ENCODE measurements around the gene NEUROD6. TPM values are rescaled to one million over a fixed set of nuclear protein-coding genes. Genes with fewer than 3 reads are reported as not detected.

The NEUROD6 gene
- total RNA-seq, 4 donors from 2014 or later, result not detected

- no peak for ATAC-seq
- no peaks in the 10 kb centered on the region for H3K27me3 ChIP-seq
- H3K4me1 ChIP-seq, result no peaks in the 10 kb centered on the region
- H3K36me3 ChIP-seq, result no peaks in the 10 kb centered on the region
- TF ChIP-seq POLR2A (IDR thresholded peaks at IDR 0.05), result no peak
- no peak for TF ChIP-seq CTCF (IDR thresholded peaks at IDR 0.05 in 4 of 5, conservative IDR thresholded peaks at IDR 0.05 in 1 of 5)
- no peak for DNase-seq
- H3K9me3 ChIP-seq, result no peaks in the 10 kb centered on the region
- no peak overlapping the region for H3K4me3 ChIP-seq
- intact Hi-C loops (cut with DNase I; ENCODE audit: low total_unique reads), result no loop called here
- no peak overlapping the region for H3K27ac ChIP-seq
- in situ Hi-C loops (cut with MboI; ENCODE audit: low sequenced_read_pairs in 4 of 4), result no loop called here
Observed at GRCh38 chr7:31304446-31304845, 36.1 kb downstream of the NEUROD6 start.

- Histone ChIP-seq H3K4me3 (no peak overlapping the region), H3K27me3 (no peaks in the 10 kb centered on the region), H3K27ac (no peak overlapping the region), H3K36me3 (no peaks in the 10 kb centered on the region), H3K4me1 (no peaks in the 10 kb centered on the region), H3K9me3 (no peaks in the 10 kb centered on the region)
- ATAC-seq, result no peak
- TF ChIP-seq POLR2A (IDR thresholded peaks at IDR 0.05) (no peak), CTCF (IDR thresholded peaks at IDR 0.05 in 4 of 5, conservative IDR thresholded peaks at IDR 0.05 in 1 of 5) (no peak)
- no peak for DNase-seq
- in situ Hi-C loops (cut with MboI; ENCODE audit: low sequenced_read_pairs in 4 of 4) (no loop called here), intact Hi-C loops (cut with DNase I; ENCODE audit: low total_unique reads) (no loop called here)
Observed at GRCh38 chr7:31302356-31302755, 38.2 kb downstream of the NEUROD6 start.

GRCh38 chr7:31299336-31299735, 41.2 kb downstream of the NEUROD6 start:
- Histone ChIP-seq H3K36me3 (no peaks in the 10 kb centered on the region), H3K4me1 (no peaks in the 10 kb centered on the region), H3K4me3 (no peak overlapping the region), H3K27me3 (no peaks in the 10 kb centered on the region), H3K9me3 (peaks cover 0 to 4% (median 0%) of the 10 kb centered on the region in 3 donors), H3K27ac (no peak overlapping the region)
- ATAC-seq (no peak), DNase-seq (no peak)
- intact Hi-C loops (cut with DNase I; ENCODE audit: low total_unique reads), result no loop called here
- in situ Hi-C loops (cut with MboI; ENCODE audit: low sequenced_read_pairs in 4 of 4), result no loop called here
- TF ChIP-seq POLR2A (IDR thresholded peaks at IDR 0.05) (no peak), CTCF (IDR thresholded peaks at IDR 0.05 in 4 of 5, conservative IDR thresholded peaks at IDR 0.05 in 1 of 5) (no peak)

- Histone ChIP-seq H3K4me3 (no peak overlapping the region), H3K36me3 (no peaks in the 10 kb centered on the region), H3K9me3 (peaks cover 0 to 4% (median 0%) of the 10 kb centered on the region in 3 donors), H3K27ac (no peak overlapping the region), H3K27me3 (no peaks in the 10 kb centered on the region), H3K4me1 (no peaks in the 10 kb centered on the region)
- in situ Hi-C loops (cut with MboI; ENCODE audit: low sequenced_read_pairs in 4 of 4) (no loop called here), intact Hi-C loops (cut with DNase I; ENCODE audit: low total_unique reads) (no loop called here)
- TF ChIP-seq CTCF (IDR thresholded peaks at IDR 0.05 in 4 of 5, conservative IDR thresholded peaks at IDR 0.05 in 1 of 5) (no peak), POLR2A (IDR thresholded peaks at IDR 0.05) (no peak)
- DNase-seq (no peak), ATAC-seq (no peak)
Observed at GRCh38 chr7:31290601-31291000, 49.9 kb downstream of the NEUROD6 start.

Other genes starting within 250 kb of the NEUROD6 start
- not detected for gene ITPRID1, start 173.4 kb upstream of the NEUROD6 start, total RNA-seq

Data from gastrocnemius medialis (tissue), 4 donors.